HG03097 (cell line): ENCODE data around the gene KIF25.
"Not testable (repeated sequence)": the region's sequence is repeated elsewhere in the genome, so short reads cannot be mapped to it uniquely, and the experiment has no call there.

Experiments
- ATAC-seq: cut with Tn5 transposase; IDR thresholded peaks from one replicate; pipeline ENCODE4 v1.9.1; 2021; ENCODE audit not compliant: unreplicated experiment, low FRiP score

KIF25 gene

GRCh38 chr6:168061269-168062210 is 64.1 kb downstream of the KIF25 start:
- ATAC-seq = no peak

- ATAC-seq = no peak
These were observed 65.1 kb downstream of the KIF25 start for GRCh38 chr6:168062346-168063289.

GRCh38 chr6:168063431-168063830 is 66.0 kb downstream of the KIF25 start:
- ATAC-seq = no peak

- ATAC-seq = no peak
These were observed 66.8 kb downstream of the KIF25 start for GRCh38 chr6:168064226-168064807.

- ATAC-seq = no peak
These were observed 69.7 kb downstream of the KIF25 start for GRCh38 chr6:168067081-168067759.

- no peak for ATAC-seq
These were observed 73.3 kb downstream of the KIF25 start for GRCh38 chr6:168070804-168071203.

GRCh38 chr6:168071620-168072019 is 74.1 kb downstream of the KIF25 start:
- no peak for ATAC-seq

- no peak for ATAC-seq
These were observed 74.8 kb downstream of the KIF25 start for GRCh38 chr6:168072261-168072660.

GRCh38 chr6:168072730-168073129 is 75.3 kb downstream of the KIF25 start:
- ATAC-seq = no peak

GRCh38 chr6:168073937-168074730 is 76.7 kb downstream of the KIF25 start:
- no peak for ATAC-seq

GRCh38 chr6:168075216-168075615 is 77.7 kb downstream of the KIF25 start:
- ATAC-seq = no peak

- no peak for ATAC-seq
These were observed 78.3 kb downstream of the KIF25 start for GRCh38 chr6:168075787-168076202.

- not testable (repeated sequence) for ATAC-seq
These were observed 79.9 kb downstream of the KIF25 start for GRCh38 chr6:168077401-168077800.

GRCh38 chr6:168078175-168078942 is 80.9 kb downstream of the KIF25 start:
- no peak for ATAC-seq

GRCh38 chr6:168078943-168079405 is 81.5 kb downstream of the KIF25 start, which contains the start of gene FRMD1:
FRMD1 (minus strand) TSS chr6:168079212; CDS start chr6:168079094, 118 bp downstream.
- ATAC-seq = no peak

- ATAC-seq = no peak
These were observed 83.1 kb downstream of the KIF25 start for GRCh38 chr6:168080393-168081077.

GRCh38 chr6:168081858-168082546 is 84.5 kb downstream of the KIF25 start:
- no peak for ATAC-seq
